IgD-negative memory B cell (primary cell): ENCODE data around the gene ETV7. TPM values are rescaled to one million over a fixed set of nuclear protein-coding genes. Genes with fewer than 3 reads are reported as not detected.
"Not testable (repeated sequence)": the region's sequence is repeated elsewhere in the genome, so short reads cannot be mapped to it uniquely, and the experiment has no call there.

Source experiments
- H3K27ac Mint-ChIP-seq, 3 donors: one replicate each; pipeline ENCODE4 v1.8.0; 2020 to 2022; ENCODE audit warnings: mild to moderate bottlenecking in 3 of 3, mixed read lengths in 3 of 3, moderate library complexity in 1 of 3
- H3K27me3 Mint-ChIP-seq: one replicate; pipeline ENCODE4 v1.8.0; 2021; ENCODE audit warnings: mixed read lengths
- H3K36me3 Mint-ChIP-seq: one replicate; pipeline ENCODE4 v1.8.0; 2020; ENCODE audit warnings: mild to moderate bottlenecking, mixed read lengths
- H3K4me1 Mint-ChIP-seq, 3 donors: one replicate each; pipeline ENCODE4 v1.8.0; 2020 to 2022; ENCODE audit warnings: mixed read lengths in 3 of 3, mild to moderate bottlenecking in 1 of 3
- H3K4me3 Mint-ChIP-seq, 4 donors: one replicate each; pipeline ENCODE4 v1.8.0; 2020 to 2022; ENCODE audit warnings: mild to moderate bottlenecking in 4 of 4, mixed read lengths in 4 of 4, moderate library complexity in 3 of 4
- H3K9me3 Mint-ChIP-seq, 3 donors: one replicate each; pipeline ENCODE4 v1.8.0; 2020 to 2021; ENCODE audit warnings: mixed read lengths in 3 of 3, mild to moderate bottlenecking in 1 of 3
- polyA plus RNA-seq: library from polyadenylated mRNA; unstranded; fragments of 300-500 nt; fragmentation: Illumina TruSeq; gene quantifications from one replicate; pipeline ENCODE4 v1.2.3, GENCODE V29; 2021

The ETV7 gene
- polyA plus RNA-seq, 1 donor from 2014 or later, result 5.1 TPM

DNA sequence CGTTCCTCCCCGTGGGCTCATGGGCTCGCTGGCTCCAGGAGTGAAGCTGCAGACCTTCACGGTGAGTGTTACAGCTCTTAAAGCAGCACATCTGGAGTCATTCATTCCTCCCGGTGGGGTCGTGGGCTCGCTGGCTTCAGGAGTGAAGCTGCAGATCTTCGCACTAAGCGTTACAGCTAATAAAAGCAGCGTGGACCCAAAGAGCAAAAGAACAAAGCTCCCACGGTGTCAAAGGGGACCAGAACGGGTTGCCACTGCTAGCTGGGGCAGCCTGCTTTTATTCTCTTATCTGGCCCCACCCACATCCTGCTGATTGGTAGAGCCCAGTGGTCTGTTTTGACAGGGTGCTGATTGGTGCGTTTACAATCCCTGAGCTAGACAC is 24.1 kb downstream of the ETV7 start:
- H3K27me3 Mint-ChIP-seq, H3K4me3 Mint-ChIP-seq, H3K27ac Mint-ChIP-seq, H3K9me3 Mint-ChIP-seq, H3K36me3 Mint-ChIP-seq: not testable (repeated sequence)
- peaks cover 23 to 30% (median 24%) of the 10 kb centered on the region in 3 donors for H3K4me1 Mint-ChIP-seq

DNA sequence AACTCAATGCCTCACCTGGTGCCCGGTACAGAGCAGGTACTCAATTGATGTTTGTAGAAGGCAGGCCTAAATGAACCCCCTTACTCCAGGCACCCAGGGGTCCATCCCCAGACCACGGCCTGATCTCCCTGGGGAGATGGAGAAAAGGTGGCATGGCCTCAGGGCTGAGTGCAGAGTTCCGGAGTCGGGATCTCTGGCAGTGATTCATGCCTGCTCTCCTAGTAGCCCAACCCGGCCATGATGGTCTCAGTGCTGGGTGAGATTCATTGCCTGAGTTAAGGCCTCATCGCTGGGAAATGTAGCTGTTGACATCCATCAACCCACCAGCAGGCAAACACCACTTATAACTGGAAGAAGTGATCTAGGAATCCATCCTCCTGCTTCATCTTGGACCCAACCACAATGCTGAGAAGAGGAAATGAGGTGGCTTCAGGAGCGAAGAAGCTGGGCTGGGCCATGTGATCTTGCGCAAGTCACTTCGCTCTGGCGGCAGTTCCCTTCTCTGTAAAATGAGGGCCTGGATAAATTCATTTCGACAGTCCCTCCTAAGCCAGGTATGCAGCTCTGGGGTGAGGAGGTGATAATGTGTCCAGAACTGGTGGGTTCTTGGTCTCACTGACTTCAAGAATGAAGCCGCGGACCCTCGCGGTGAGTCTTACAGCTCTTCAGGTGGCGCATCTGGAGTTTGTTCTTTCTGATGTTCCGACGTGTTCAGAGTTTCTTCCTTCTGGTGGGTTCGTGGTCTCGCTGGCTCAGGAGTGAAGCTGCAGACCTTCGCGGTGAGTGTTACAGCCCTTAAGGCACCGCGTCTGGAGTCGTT is 24.7 kb downstream of the ETV7 start:
- H3K4me1 Mint-ChIP-seq, result peaks cover 29 to 36% (median 29%) of the 10 kb centered on the region in 3 donors
- H3K27me3 Mint-ChIP-seq, result no peaks in the 10 kb centered on the region
- H3K36me3 Mint-ChIP-seq, result no peaks in the 10 kb centered on the region
- H3K9me3 Mint-ChIP-seq, result no peaks in the 10 kb centered on the region
- no peak overlapping the region for H3K4me3 Mint-ChIP-seq
- no peak overlapping the region for H3K27ac Mint-ChIP-seq

DNA sequence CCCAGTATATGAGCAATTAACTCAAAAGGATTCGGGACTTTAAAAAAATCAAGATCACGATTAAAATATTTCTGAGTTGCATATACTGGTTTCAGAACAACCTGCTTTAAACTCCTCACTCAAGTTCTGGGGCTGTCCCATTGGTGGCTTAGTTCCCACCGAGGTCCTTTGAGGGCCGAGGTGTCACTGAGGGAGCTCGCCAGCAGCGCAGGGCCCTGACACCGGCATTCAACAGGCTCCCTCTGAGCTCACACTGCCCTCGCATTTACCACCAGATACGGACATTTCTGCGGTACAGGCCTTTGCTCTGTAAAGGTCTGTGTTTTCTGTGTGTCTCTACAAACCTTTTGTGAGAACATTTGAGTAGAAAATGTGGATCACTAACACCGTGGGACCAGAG is 26.4 kb downstream of the ETV7 start:
- Mint-ChIP-seq H3K27ac (no peak overlapping the region), H3K27me3 (no peaks in the 10 kb centered on the region), H3K4me3 (peak overlapping the region in 1 of 4 donors; percentile 34), H3K9me3 (no peaks in the 10 kb centered on the region), H3K36me3 (no peaks in the 10 kb centered on the region), H3K4me1 (peaks cover 26 to 35% (median 31%) of the 10 kb centered on the region in 3 donors)

DNA sequence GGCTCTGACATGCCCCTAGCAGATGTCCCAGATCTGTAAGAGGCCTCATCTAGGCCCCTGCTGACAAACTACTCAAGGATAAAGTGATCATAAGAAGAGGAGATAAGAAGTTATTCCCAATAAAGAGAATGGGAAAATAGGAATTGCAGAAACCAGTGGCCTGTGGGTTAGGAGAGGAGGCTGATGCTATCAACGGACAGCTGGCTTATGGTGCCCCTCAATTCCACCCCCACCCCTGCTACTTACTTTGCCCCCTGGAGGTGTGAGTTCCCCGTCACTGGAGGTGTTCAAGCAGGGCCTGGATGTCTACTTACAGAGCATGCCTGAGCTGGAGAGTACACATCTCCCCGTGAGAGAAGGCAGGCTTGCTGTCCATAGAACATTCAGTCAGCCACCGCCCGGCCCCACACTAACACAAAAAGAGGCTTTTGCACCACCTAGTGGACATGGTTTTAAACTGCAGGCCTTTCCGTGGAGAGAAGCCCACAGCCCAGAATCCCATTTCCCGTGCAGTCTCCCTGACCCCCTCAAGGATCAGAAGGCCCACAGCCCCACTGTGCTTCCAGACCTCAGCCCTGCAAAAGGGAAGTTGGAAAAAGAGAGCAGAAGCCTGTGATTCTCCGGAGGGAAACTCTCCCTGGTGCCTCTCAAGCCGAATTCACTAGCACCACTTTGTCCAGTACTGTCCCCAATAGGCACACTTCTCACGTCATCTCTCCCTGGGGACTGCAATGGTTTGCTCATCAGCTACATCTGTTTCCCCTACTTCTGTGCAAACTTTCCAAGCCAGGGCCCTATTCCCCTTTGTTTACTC is 27.0 kb downstream of the ETV7 start:
- H3K4me3 Mint-ChIP-seq, result peak overlapping the region in 1 of 4 donors; percentile 34
- H3K27me3 Mint-ChIP-seq, result no peaks in the 10 kb centered on the region
- H3K4me1 Mint-ChIP-seq, result peaks cover 26 to 35% (median 29%) of the 10 kb centered on the region in 3 donors
- H3K36me3 Mint-ChIP-seq, result no peaks in the 10 kb centered on the region
- H3K9me3 Mint-ChIP-seq, result no peaks in the 10 kb centered on the region
- peak overlapping the region in 1 of 3 donors; percentile 5 for H3K27ac Mint-ChIP-seq

DNA sequence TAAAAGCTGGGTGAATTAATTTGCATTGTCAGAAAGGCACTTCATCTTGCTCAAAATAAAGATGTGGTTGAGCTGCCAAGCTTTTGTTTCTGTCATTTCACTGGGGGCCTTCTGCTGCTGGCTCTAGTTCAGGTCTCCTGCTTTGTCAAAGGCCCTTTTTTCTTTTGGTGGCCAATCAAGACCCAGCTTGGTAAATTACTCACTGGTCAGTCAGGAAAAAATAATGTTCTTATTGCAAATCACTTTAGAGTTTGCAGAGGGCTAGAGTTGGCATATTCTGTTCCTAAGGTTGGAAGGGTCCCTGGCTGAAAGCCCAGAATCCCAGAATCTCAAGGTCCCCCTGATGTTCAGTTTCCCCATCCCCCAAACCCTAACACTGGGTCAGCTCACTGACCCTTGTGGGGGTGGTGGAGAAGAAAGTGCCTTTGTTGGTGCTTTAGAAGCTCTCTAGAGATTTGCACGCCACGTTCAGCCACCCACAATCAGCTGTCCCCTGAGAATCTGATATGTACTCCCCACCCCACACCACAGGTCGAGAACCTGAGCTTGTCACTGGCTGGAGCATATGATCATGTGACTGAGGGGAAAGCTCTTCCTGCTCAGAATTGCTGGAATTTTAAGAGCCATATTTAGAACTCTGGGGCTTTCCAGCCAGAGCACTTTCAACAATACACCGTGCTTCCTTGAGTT is 29.1 kb downstream of the ETV7 start:
- H3K27ac Mint-ChIP-seq, result no peak overlapping the region
- peaks cover 17 to 26% (median 19%) of the 10 kb centered on the region in 3 donors for H3K4me1 Mint-ChIP-seq
- H3K27me3 Mint-ChIP-seq, result peaks cover 2% of the 10 kb centered on the region
- no peaks in the 10 kb centered on the region for H3K36me3 Mint-ChIP-seq
- no peaks in the 10 kb centered on the region for H3K9me3 Mint-ChIP-seq
- peak overlapping the region in 2 of 4 donors; percentile 74 to 82 for H3K4me3 Mint-ChIP-seq

DNA sequence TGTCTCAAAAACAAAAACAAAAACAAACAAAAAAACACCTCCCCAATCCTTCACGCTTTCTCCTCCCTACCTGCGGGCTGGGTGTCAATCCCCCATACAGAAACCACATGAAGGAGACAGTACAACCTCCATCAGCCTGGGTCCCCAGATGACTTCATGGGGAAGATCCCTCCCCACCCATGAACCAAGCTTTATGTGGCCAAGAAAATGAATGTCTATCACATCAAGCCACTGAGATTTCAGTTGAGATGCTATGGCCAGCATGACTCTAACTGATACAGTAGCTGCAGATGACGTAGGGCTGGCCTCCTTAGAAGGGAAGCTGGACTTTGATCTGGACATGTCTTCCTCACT is 29.6 kb downstream of the ETV7 start:
- Mint-ChIP-seq H3K27me3 (peaks cover 2% of the 10 kb centered on the region), H3K4me1 (peaks cover 17 to 26% (median 19%) of the 10 kb centered on the region in 3 donors), H3K9me3 (peaks cover 0 to 1% (median 1%) of the 10 kb centered on the region in 3 donors), H3K27ac (no peak overlapping the region), H3K36me3 (no peaks in the 10 kb centered on the region), H3K4me3 (peak overlapping the region in 1 of 4 donors; percentile 15)

DNA sequence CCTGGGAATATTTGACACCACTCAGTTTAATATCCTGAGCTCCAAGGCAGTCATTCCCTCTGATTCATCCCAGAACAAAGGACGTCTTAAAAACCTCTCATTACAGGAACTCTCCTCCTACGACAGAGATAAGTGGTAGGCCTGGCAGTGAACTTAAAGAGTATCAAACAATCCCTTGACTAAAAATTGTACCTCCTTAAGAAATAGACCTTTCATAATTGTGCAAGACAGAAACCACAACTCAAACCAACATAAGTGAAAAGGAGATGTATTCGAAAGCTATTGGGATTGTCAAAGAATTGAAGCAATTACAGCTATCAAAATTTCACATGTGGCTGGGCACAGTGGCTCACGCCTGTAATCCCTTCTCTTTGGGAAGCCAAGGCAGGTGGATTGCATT is 31.6 kb downstream of the ETV7 start:
- Mint-ChIP-seq H3K9me3 (peaks cover 0 to 5% (median 5%) of the 10 kb centered on the region in 3 donors), H3K36me3 (no peaks in the 10 kb centered on the region), H3K4me1 (peaks cover 17 to 24% (median 18%) of the 10 kb centered on the region in 3 donors), H3K4me3 (no peak overlapping the region), H3K27ac (no peak overlapping the region), H3K27me3 (peaks cover 2% of the 10 kb centered on the region)

DNA sequence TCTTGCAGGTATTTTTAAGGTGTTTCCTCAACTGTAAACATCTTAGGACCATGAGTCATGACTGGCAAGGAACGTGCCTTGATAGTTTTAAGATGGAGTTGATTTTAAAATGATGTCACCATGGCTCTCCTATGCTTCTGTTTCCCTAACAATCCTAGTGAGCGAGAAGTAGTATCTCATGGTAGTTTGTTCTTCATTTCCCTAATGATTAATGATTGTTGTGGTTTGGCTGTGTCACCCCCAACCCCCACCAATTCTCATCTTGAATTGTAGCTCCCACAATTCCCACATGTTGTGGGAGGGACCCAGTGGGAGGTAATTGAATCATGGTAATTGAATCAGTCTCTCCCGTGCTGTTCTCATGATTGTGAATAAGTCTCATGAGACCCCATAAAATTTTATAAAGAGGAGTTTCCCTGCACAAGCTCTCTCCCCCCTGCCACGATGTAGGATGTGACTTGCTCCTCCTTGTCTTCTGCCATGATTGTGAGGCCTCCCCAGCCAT is 34.0 kb downstream of the ETV7 start:
- Mint-ChIP-seq H3K4me3 (no peak overlapping the region), H3K4me1 (peaks cover 7 to 12% (median 11%) of the 10 kb centered on the region in 3 donors), H3K36me3 (no peaks in the 10 kb centered on the region), H3K9me3 (peaks cover 0 to 5% (median 5%) of the 10 kb centered on the region in 3 donors), H3K27me3 (peaks cover 2% of the 10 kb centered on the region), H3K27ac (no peak overlapping the region)

DNA sequence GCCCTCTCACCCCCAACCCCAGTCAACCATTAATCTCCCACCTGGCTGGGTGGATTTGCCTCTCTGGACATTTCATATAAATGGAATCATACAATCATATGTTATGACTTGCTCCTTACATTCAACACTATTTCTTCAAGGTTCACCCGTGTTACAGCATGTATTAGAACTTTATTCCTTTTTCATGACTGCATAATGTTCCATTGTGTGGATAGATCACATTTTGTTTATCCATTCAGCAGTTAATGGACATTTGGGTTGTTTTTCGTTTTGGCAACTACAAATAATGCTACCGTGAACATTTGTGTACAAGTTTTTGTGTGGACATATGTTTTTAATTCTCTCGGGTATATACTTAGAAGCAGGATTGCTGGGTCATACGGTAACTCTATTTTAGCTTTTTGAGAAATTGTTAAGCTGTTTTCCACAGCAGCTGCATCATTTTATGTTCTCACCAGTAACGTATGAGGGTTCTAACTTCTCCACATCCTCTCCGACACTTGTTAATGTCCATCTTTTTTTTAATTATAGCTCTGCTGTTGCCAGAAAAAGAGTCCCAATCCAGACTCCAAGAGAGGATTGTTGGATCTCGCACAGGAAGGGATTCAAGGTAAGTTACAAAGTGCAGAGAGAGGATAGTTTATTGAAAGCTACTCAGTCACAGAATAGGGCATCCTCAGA is 34.9 kb downstream of the ETV7 start:
- H3K4me1 Mint-ChIP-seq, result peaks cover 0 to 6% (median 4%) of the 10 kb centered on the region in 3 donors
- no peaks in the 10 kb centered on the region for H3K36me3 Mint-ChIP-seq
- no peak overlapping the region for H3K4me3 Mint-ChIP-seq
- peaks cover 2% of the 10 kb centered on the region for H3K27me3 Mint-ChIP-seq
- no peak overlapping the region for H3K27ac Mint-ChIP-seq
- peaks cover 0 to 5% (median 5%) of the 10 kb centered on the region in 3 donors for H3K9me3 Mint-ChIP-seq

DNA sequence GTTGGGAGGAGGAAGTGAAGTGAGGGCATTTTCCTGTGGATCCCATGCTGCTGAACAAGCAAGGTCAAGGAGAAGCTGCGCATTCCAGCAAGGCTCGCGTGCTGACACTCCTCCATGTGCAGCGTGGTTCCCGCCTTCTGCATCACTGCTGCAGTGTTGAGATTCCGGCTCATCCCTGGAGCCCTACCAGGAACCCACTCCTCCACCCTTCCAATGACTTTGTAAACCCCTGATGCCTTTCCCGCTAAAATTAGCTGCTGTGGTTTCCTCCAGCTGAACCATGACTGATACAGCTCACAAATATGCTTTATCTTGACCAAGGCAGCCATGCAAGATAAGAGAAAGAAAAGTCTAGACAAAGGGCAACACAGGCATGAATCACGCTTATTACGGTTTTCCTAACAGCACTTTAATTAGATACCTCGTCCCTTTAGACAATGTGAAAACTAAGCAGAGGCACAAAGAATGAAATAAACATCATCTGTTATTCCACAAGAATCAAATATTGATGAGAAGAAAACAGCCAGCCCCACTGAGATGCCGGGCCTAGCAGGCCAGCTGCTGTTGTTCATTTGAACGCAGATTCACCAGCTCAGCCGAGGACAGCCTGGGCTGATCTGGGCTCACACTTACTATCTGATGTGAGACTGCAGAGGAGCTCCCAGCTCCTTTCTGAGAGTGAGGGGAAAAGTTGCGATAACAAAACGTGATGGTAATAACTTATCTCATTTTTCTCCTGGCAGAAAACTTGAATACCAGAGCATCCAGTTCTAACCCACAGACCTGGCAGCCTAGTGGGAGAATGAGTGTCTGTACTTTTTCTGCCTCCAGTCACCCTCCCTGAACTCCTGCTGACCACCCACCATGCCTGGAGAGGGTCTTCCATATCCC is 36.5 kb downstream of the ETV7 start:
- Mint-ChIP-seq H3K27me3 (peaks cover 2% of the 10 kb centered on the region), H3K27ac (no peak overlapping the region)

DNA sequence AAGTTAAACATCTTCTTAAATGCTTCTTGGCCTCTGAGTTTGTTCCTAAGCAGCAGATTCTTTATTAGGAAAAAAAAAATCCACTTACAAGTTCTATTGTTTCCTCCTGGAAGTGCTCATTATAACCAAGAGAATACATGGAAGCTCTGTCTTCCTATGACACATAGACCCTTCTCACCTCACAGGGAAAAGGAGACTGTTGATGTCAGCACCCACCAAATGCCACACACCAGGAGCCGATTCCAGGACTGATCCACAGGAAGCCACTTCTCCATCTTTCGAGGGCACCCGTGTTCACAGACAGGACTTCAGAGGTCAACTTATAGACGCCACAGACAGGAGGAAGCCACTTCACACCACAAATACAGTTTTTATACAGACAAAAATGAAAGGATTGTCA is 37.4 kb downstream of the ETV7 start:
- H3K36me3 Mint-ChIP-seq, result no peaks in the 10 kb centered on the region
- peaks cover 0 to 4% (median 0%) of the 10 kb centered on the region in 3 donors for H3K4me1 Mint-ChIP-seq
- H3K9me3 Mint-ChIP-seq, result peaks cover 0 to 5% (median 5%) of the 10 kb centered on the region in 3 donors
- peaks cover 2% of the 10 kb centered on the region for H3K27me3 Mint-ChIP-seq
- H3K27ac Mint-ChIP-seq, result no peak overlapping the region
- H3K4me3 Mint-ChIP-seq, result no peak overlapping the region

More for the DNA sequence above, 36.5 kb downstream of the ETV7 start:
- Mint-ChIP-seq H3K4me3 (no peak overlapping the region), H3K9me3 (peaks cover 0 to 5% (median 5%) of the 10 kb centered on the region in 3 donors), H3K36me3 (no peaks in the 10 kb centered on the region), H3K4me1 (peaks cover 0 to 4% (median 0%) of the 10 kb centered on the region in 3 donors)

DNA sequence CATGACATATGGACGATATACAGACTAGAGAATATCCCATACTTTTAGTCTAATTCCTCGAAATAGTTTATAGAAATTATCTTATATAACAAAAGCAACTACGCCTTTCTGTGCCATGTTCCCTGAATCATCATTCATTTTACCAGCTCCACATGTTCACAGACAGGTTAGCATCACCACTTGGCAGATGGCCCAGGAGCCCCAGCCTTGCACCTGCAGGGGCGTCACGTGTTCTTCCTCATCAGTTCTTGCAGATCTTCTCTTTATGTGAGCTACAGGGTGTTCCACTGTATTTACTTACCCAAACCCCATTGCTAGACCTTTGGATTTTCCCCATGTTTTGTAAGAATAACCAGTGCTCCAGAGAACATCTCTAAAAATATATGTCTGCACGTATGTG is 38.2 kb downstream of the ETV7 start:
- H3K27ac Mint-ChIP-seq, result no peak overlapping the region

DNA sequence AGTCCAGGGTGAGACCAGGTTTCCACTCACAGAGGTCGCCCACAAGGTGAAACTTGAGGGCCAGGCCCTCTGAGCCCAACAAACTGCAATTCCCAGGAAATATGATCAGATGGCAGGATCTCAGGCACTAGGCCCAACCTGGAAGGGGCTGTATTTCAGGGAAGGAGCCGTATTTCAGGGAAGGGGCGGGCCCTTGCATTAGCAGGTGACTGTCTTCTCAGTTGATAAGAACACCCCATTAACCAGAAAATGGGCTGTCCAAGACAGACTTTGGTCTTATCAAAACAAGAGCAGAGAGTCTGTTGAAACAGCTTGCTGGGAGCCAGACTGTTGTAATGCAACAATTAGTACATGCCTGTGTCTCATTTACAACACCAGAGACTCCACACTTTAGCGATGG is 39.8 kb downstream of the ETV7 start:
- no peaks in the 10 kb centered on the region for H3K27me3 Mint-ChIP-seq
- H3K4me1 Mint-ChIP-seq, result peaks cover 0 to 4% (median 0%) of the 10 kb centered on the region in 3 donors
- H3K4me3 Mint-ChIP-seq, result no peak overlapping the region
- H3K27ac Mint-ChIP-seq, result no peak overlapping the region
- no peaks in the 10 kb centered on the region for H3K36me3 Mint-ChIP-seq
- peaks cover 0 to 1% (median 1%) of the 10 kb centered on the region in 3 donors for H3K9me3 Mint-ChIP-seq

More for the DNA sequence above, 38.2 kb downstream of the ETV7 start:
- Mint-ChIP-seq H3K36me3 (no peaks in the 10 kb centered on the region), H3K4me1 (peaks cover 0 to 4% (median 0%) of the 10 kb centered on the region in 3 donors), H3K4me3 (no peak overlapping the region), H3K27me3 (peaks cover 2% of the 10 kb centered on the region), H3K9me3 (peaks cover 0 to 5% (median 5%) of the 10 kb centered on the region in 3 donors)
